IMR-90 (cell line): Measurements from ENCODE around the gene COX4I1. TPM values are rescaled to one million over a fixed set of nuclear protein-coding genes. Genes with fewer than 3 reads are reported as not detected.

Experiments
- ATAC-seq: fragments of 200-7000 bp; cut with Tn5 transposase; 2 replicates; pipeline ENCODE4 v1.9.1; 2020; ENCODE audit warnings: low read depth, mild to moderate bottlenecking, moderate library complexity
- BruUV-seq: library from RNA; stranded (reverse); fragments of 400-500 nt; replicated peaks from 2 replicates; lab custom pipeline; 2021; lab: Mats Ljungman, UMichigan
- CTCF ChIA-PET: fragments of 300-600 bp; formaldehyde crosslinking; extraction: SDS; loops from one replicate; lab custom pipeline; 2021; ENCODE audit warnings: antibody characterized with exemption; lab: Yijun Ruan, JAX
- POLR2A ChIA-PET: fragments of 300-600 bp; sonication (Branson Sonifier 250); formaldehyde crosslinking; loops from one replicate; lab custom pipeline; 2022; ENCODE audit warnings: antibody characterized with exemption; ENCODE audit not compliant: unreplicated experiment; lab: Charles Lee
- DNase-seq: peaks from one replicate; pipeline ENCODE4 v3.0.0; 2013
- H2AFZ ChIP-seq: replicated peaks from 2 replicates; pipeline ENCODE3; 2013; ENCODE audit warnings: low read length, mild to moderate bottlenecking; ENCODE audit not compliant: poor library complexity
- H2AK5ac ChIP-seq: 2 replicates; pipeline ENCODE4 v1.6.1; 2013; ENCODE audit warnings: low read depth, low read length, inconsistent platforms
- H2AK9ac ChIP-seq: replicated peaks from 2 replicates; pipeline ENCODE3; 2013; ENCODE audit warnings: mild to moderate bottlenecking, low read depth, low read length, moderate library complexity; ENCODE audit not compliant: poor library complexity
- H2BK120ac ChIP-seq: 2 replicates; pipeline ENCODE4 v1.6.1; 2013; ENCODE audit warnings: low read depth, low read length, inconsistent platforms
- H2BK15ac ChIP-seq: 3 replicates; pipeline ENCODE4 v1.6.1; 2013; ENCODE audit warnings: low read depth, low read length, inconsistent platforms
- H2BK20ac ChIP-seq: 2 replicates; pipeline ENCODE4 v1.6.1; 2013; ENCODE audit warnings: low read depth, mild to moderate bottlenecking, inconsistent platforms, low read length, moderate library complexity
- H2BK5ac ChIP-seq: 2 replicates; pipeline ENCODE4 v1.6.1; 2013; ENCODE audit warnings: mild to moderate bottlenecking, low read depth, low read length, inconsistent platforms; ENCODE audit not compliant: poor library complexity, severe bottlenecking
- H3K14ac ChIP-seq: replicated peaks from 2 replicates; pipeline ENCODE4 v1.6.1; 2013; ENCODE audit warnings: low read depth, low read length, inconsistent platforms
- H3K18ac ChIP-seq: 2 replicates; pipeline ENCODE4 v1.6.1; 2013; ENCODE audit warnings: low read depth, low read length, control low read depth
- H3K23ac ChIP-seq: 2 replicates; pipeline ENCODE4 v1.6.1; 2013; ENCODE audit warnings: low read depth, low read length, inconsistent platforms
- H3K27ac ChIP-seq: 2 replicates; pipeline ENCODE4 v1.5.1; 2013; ENCODE audit warnings: mild to moderate bottlenecking, control low read depth, low read length; ENCODE audit not compliant: insufficient read depth
- H3K27me3 ChIP-seq: 2 replicates; pipeline ENCODE4 v1.6.1; 2013; ENCODE audit warnings: low read length; ENCODE audit not compliant: control insufficient read depth, insufficient read depth
- H3K36me3 ChIP-seq: 2 replicates; pipeline ENCODE4 v1.6.1; 2013; ENCODE audit warnings: low read length, mixed read lengths; ENCODE audit not compliant: control insufficient read depth, insufficient read depth
- H3K4ac ChIP-seq: 2 replicates; pipeline ENCODE4 v1.6.1; 2013; ENCODE audit warnings: low read depth, low read length, inconsistent platforms
- H3K4me1 ChIP-seq: 2 replicates; pipeline ENCODE4 v1.6.1; 2013; ENCODE audit warnings: low read length, mixed read lengths; ENCODE audit not compliant: control insufficient read depth, insufficient read depth
- H3K4me2 ChIP-seq: 2 replicates; pipeline ENCODE4 v1.6.1; 2013; ENCODE audit warnings: low read depth, mild to moderate bottlenecking, control low read depth, low read length, moderate library complexity
- H3K4me3 ChIP-seq: 2 replicates; pipeline ENCODE4 v1.5.1; 2013; ENCODE audit warnings: low read depth, mild to moderate bottlenecking, control low read depth, low read length, moderate library complexity; ENCODE audit not compliant: insufficient read depth
- H3K56ac ChIP-seq: 2 replicates; pipeline ENCODE4 v1.6.1; 2013; ENCODE audit warnings: low read length, inconsistent platforms; ENCODE audit not compliant: insufficient read depth; ENCODE audit errors: extremely low read depth
- H3K79me1 ChIP-seq, 2 experiments: 2 replicates each; pipeline ENCODE4 v1.6.1; 2013; ENCODE audit warnings: low read length in 2 of 2, inconsistent platforms in 1 of 2, low read depth in 1 of 2
- H3K9ac ChIP-seq: 2 replicates; pipeline ENCODE4 v1.6.1; 2013; ENCODE audit warnings: low read depth, low read length, control low read depth
- H3K9me1 ChIP-seq: 2 replicates; pipeline ENCODE4 v1.6.1; 2013; ENCODE audit warnings: low read length, inconsistent platforms; ENCODE audit not compliant: insufficient read depth
- H3K9me3 ChIP-seq: 2 replicates; pipeline ENCODE4 v1.6.1; 2013; ENCODE audit warnings: low read length; ENCODE audit not compliant: control insufficient read depth, insufficient read depth
- H4K20me1 ChIP-seq: 2 replicates; pipeline ENCODE4 v1.6.1; 2013; ENCODE audit warnings: low read length, inconsistent platforms; ENCODE audit not compliant: insufficient read depth
- H4K5ac ChIP-seq: 2 replicates; pipeline ENCODE4 v1.6.1; 2013; ENCODE audit warnings: mild to moderate bottlenecking, low read depth, low read length, control low read depth
- H4K8ac ChIP-seq, 2 experiments: 2 replicates each; pipeline ENCODE4 v1.6.1; 2013; ENCODE audit warnings: low read depth in 2 of 2, low read length in 2 of 2, control low read depth in 1 of 2, inconsistent platforms in 1 of 2
- H4K91ac ChIP-seq: 2 replicates; pipeline ENCODE4 v1.6.1; 2013; ENCODE audit warnings: low read depth, low read length, inconsistent platforms; ENCODE audit not compliant: insufficient read depth
- CEBPB ChIP-seq: IDR thresholded peaks from 2 replicates; pipeline ENCODE4 v1.6.1; 2012; ENCODE audit warnings: low read depth, low read length, improper control_type of control experiment
- CTCF ChIP-seq: conservative IDR thresholded peaks from 2 replicates; pipeline ENCODE4 v1.5.1; 2012; ENCODE audit warnings: mild to moderate bottlenecking, low read depth, low read length, improper control_type of control experiment
- WGBS, 2 experiments: methylation state at CpG; one replicate each; pipeline versions ENCODE4 v1.1.5 to v1.1.7; 2013; ENCODE audit warnings: missing lambda C conversion rate in 2 of 2; ENCODE audit not compliant: insufficient read length in 1 of 2; ENCODE audit errors: extremely low coverage in 2 of 2; 5-methylcytosine and 5-hydroxymethylcytosine counted together
- dilution Hi-C: fragments of 300-500 bp; cut with HindIII; formaldehyde crosslinking; loops from one replicate; pipeline ENCODE4 v1.14.3; 2018; ENCODE audit warnings: low sequenced_read_pairs; ENCODE audit not compliant: unreplicated experiment
- in situ Hi-C: fragments of 300-500 bp; cut with MboI; formaldehyde crosslinking; loops from 3 replicates; pipeline ENCODE4 v1.14.3; 2019; ENCODE audit warnings: low sequenced_read_pairs, inconsistent platforms, mixed read lengths
- intact Hi-C: fragments of 100-400 bp; cut with micrococcal nuclease; formaldehyde crosslinking; loops from 2 replicates; pipeline ENCODE4 v1.10.0; 2022
- polyA plus RNA-seq, 3 experiments: library from polyadenylated mRNA; depleted of rRNA; stranded (reverse); fragments of >200 nt; gene quantifications; 2 replicates each; pipeline ENCODE4 v1.2.3, GENCODE V29; 2012; ENCODE audit warnings: low replicate concordance in 1 of 3
- total RNA-seq: library from RNA; depleted of rRNA; stranded (reverse); fragments of >200 nt; gene quantifications from 2 replicates; pipeline ENCODE4 v1.2.3, GENCODE V29; 2012

The COX4I1 gene
- total and polyA plus RNA-seq, 2 of the 4 experiments (the other 2 are of a cell fraction) = 397 to 700 TPM

GRCh38 chr16:85856079-85856478 lies 56.6 kb downstream of the COX4I1 start:
- ChIA-PET CTCF (no interaction called here), POLR2A (no interaction called here)
- Histone ChIP-seq H3K36me3 (no peaks in the 10 kb centered on the region), H3K9me1 (no peaks in the 10 kb centered on the region), H3K14ac (no peak overlapping the region), H3K4ac (no peak overlapping the region), H2BK20ac (no peak overlapping the region), H2BK15ac (no peak overlapping the region), H2AK5ac (no peak overlapping the region), H3K9me3 (peaks cover 11% of the 10 kb centered on the region), H3K9ac (no peak overlapping the region), H3K27me3 (peaks cover 64% of the 10 kb centered on the region), H3K79me1 (no peaks in the 10 kb centered on the region), H3K4me1 (no peaks in the 10 kb centered on the region), H4K20me1 (no peaks in the 10 kb centered on the region), H3K56ac (no peak overlapping the region), H3K4me3 (no peak overlapping the region), H4K91ac (no peak overlapping the region), H3K23ac (no peak overlapping the region), H3K4me2 (no peak overlapping the region), H2AK9ac (no peak overlapping the region), H2BK5ac (no peak overlapping the region), H2BK120ac (no peak overlapping the region), H3K27ac (no peak overlapping the region), H2AFZ (no peak overlapping the region), H4K8ac (no peak overlapping the region), H3K18ac (no peak overlapping the region), H4K5ac (no peak overlapping the region)
- intact Hi-C loops (no loop called here), dilution Hi-C loops (no loop called here), in situ Hi-C loops (no loop called here)
- ATAC-seq (no peak), DNase-seq (no peak)
- WGBS, 2 experiments = no CpG with 5 or more reads among the region's 6 CpGs
- TF ChIP-seq CTCF (no peak), CEBPB (no peak)
- no TSS peak for BruUV-seq
